GM12872 (cell line): ENCODE data around the gene TRABD2A.

ENCODE experiments used
- TF ChIP-seq, protein P1 (sequence below): IDR thresholded peaks from 3 replicates; pipeline ENCODE4 v1.5.1; 2011; ENCODE audit warnings: low read depth, mild to moderate bottlenecking, low read length, moderate library complexity; ENCODE audit not compliant: insufficient read depth

Gene TRABD2A

DNA sequence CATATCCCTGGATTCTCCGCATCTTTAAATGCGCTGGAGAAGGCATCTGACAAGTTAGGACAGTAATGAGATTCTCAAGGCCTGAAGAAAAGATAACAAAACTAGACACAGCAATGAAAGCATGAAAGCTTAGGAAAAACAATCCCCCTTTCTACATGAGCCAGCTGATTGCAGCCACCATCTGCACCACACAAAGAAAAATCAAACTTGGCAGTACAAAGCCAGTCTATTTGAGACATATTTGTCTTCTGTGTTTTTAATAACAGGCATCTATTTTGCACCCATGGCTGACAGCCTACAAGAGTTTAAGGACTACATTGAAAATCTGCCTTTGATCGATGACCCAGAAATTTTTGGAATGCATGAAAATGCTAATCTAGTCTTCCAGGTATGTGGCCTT lies 83.6 kb downstream of the TRABD2A start:
- TF ChIP-seq, protein P1, sequence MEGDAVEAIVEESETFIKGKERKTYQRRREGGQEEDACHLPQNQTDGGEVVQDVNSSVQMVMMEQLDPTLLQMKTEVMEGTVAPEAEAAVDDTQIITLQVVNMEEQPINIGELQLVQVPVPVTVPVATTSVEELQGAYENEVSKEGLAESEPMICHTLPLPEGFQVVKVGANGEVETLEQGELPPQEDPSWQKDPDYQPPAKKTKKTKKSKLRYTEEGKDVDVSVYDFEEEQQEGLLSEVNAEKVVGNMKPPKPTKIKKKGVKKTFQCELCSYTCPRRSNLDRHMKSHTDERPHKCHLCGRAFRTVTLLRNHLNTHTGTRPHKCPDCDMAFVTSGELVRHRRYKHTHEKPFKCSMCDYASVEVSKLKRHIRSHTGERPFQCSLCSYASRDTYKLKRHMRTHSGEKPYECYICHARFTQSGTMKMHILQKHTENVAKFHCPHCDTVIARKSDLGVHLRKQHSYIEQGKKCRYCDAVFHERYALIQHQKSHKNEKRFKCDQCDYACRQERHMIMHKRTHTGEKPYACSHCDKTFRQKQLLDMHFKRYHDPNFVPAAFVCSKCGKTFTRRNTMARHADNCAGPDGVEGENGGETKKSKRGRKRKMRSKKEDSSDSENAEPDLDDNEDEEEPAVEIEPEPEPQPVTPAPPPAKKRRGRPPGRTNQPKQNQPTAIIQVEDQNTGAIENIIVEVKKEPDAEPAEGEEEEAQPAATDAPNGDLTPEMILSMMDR: no peak

DNA sequence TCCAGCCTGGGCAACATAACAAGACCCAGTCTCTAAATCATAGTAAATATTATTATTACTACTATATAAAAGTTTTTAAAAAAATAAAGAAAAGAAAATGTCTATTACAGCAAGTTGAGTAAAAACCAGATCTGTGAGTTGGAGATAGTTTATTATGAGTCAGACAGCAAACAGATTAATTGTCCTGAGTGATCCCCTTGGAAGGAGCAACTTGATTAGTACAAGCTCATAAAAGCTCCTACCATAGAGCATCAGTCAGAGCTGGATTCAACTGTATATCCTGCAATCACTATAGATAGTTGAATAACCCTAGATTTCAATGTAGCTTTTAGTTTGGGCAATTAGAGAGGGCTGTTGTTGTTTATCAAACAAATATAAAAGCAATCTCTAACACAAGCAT lies 84.1 kb downstream of the TRABD2A start:
- TF ChIP-seq, protein P1: no peak

DNA sequence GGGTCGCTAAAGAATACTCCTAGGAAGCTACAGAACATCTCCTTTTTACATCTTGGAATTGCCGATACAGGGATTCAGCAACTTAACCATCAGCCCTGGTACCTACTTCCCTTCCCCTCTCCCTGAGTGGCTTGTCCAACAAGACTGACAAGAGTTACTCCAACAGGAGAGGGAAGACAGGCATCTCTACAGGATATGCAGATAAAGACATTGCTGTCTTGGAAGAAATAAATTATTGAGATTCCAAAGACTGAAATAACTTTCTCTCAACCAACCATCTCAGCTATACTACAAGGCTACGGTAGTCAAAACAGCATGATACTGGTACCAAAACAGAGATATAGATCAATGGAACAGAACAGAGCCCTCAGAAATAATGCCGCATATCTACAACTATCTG lies 87.2 kb downstream of the TRABD2A start:
- TF ChIP-seq, protein P1: no peak

DNA sequence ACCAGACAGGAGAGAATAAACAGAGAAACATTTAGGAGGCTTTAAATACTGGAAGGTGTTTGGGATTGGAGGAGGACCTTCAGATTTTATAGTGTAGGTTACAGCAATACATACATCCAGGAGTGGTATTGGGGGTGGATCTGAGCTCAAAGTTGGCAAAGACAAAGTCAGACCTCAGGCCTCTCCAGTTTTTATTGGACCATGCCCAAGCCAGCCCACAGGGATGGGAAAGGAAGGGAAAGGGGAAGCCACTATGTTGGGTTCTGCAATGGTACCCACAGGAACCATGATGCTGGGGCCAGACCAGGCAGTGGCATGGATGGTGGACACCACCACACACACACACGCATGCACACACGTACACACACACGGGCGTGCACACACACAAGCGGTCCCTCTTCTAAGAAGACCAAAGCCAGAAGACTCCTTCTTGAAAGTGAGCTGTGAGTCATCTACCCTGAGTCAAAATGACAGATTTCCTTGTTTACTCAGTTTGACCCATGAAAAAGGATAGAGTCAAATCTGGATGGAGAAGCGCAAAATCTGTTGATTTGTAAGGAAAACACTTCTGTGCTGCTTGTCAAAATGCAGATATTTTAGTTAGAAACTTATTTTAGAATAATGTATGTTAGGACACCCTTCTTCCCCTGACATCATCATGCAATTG lies 87.9 kb downstream of the TRABD2A start:
- TF ChIP-seq, protein P1: no peak

DNA sequence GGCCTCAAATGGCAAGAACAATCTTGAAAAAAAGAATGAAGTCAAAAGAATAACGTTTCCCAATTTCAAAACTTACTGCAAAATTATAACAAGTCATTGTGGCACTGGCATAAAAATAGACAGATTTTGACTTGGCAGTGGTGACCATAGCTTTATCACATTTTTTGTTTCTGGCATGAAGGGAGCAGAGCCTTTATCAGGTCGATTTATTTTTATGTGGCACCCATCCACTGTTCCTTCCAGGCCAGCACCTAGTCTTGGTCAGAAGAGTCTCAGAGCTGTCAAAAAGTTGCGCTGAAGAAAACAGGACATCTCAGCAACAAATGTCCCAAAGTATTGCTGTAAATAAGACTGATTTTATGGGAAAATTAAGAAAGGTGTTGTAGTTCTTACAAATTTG lies 92.4 kb downstream of the TRABD2A start:
- TF ChIP-seq, protein P1: no peak

DNA sequence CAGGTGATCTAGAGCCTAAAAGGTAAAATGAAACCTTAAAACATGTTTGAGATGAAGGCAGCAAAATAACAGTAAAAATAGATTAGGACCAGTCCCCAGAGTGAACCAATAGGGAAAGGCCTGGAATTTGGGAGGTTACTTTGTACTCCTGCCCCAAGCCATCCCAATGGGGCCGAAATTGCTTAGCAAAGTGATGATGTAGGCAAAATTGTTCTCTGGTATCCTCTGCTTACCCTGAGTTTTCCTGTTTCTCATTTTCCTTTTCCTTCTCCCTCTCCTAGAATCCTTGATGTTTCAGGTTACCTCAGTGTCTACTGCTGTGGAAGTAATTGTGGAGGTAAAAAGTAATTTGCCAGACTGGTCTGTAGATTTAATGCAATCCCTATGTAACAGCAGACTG lies 92.9 kb downstream of the TRABD2A start:
- TF ChIP-seq, protein P1: no peak

DNA sequence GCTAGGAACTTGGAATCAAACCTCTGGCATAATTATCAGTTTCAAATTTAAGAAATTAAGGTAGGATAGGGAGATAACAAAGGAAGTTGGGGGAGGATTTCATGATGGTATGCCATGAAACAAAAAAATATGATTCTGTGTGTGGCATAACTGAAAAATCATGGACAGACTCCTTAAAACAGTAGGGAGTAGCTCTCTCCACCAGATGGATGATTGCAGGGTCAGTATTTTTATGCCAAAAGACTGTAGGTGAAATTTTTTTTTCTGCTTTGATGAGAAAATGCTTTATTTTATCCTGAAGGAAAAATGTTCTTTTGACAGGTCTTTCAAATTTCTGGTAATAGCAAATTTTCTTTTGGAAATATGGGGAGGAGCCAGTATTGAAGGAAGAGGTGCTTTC lies 94.3 kb downstream of the TRABD2A start:
- TF ChIP-seq, protein P1: no peak
